ENCODE data around the gene GPR107.
"Not testable (repeated sequence)": the region's sequence is repeated elsewhere in the genome, so short reads cannot be mapped to it uniquely, and the experiment has no call there.

Gene GPR107

DNA sequence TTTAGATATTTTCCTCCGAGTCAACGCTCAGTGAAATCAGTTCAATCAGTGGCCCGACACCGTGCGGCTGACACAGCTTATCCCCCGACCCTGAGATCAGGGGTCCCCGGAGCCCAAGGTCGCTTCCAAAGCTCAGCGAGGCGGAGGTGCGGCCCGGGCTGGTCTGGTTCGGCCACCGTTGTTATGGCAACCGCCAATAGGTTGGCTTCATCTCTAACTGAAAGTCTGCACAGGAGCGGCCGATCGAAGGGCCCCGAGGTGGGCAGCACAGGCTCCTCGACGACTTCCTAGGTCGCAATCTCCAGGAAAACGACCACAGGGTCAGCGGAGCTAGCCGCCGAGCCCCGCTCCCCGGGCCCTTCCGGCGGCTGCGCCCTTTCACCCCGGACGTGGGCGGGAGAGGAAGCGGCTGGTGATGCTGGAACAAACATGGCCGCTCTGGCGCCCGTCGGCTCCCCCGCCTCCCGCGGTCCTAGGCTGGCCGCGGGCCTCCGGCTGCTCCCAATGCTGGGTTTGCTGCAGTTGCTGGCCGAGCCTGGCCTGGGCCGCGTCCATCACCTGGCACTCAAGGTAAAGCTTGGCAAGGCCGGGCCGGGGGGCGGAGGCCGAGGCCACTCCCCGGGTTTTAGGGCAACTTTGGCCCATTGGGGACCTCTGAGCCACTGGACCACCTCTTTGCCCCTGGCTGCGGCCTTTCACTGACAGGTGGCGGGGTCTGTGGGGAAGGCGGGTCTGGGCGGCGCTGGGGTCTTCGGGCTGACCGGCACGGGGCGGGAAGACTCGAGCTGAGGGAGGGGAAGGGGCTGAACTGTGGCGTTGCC lies at the start of gene GPR107:
Gene GPR107, plus strand, starts transcription at position 403 of the 821 bp plus-strand sequence. Its CDS starts 27 bp downstream, at position 430.
- peak; percentile 84 for DNase-seq

DNA sequence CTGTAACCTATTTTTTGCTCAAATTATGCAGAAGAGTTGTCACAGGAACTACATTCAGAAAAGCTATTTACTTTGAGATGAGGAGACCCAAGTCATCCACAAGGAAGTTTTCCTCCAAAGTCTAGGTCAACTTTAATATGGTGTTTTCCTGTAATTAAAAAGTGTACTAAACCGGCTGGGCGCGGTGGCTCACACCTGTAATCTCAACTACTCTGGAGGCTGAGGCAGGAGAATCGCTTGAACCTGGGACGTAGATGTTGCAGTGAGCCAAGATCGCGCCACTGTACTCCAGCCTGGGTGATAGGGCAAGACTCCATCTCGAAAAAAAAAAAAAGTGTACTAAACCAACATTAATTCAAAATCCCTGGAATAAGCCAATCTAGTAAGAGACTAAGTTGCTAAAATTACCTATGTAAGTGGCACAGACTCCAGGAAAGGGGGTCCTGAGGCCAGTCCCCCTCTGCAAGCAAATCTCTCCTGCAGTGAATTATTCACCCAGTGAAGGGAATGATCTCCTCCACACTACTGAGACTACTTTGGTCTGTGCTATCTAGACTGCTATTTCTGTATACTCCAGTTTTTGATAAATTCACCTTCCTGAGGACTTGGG lies 49.7 kb upstream of the GPR107 start:
- DNase-seq: no peak

DNA sequence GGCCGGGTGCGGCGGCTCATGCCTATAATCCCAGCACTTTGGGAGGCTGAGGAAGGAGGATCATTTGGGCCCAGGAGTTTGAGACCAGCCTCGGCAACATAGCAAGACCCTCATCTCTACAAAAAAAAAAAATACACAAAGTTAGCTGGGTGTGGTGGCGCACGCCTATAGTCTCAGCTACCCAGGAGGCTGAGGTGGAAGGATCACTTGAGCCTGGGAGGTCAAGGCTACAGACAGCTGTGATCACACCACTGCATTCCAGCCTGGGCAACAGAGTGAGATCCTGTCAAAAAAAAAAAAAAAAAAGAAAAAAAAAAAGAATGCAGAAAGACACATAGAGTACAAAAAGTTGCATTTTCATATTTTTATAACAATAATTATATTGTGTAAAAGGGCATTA lies 46.8 kb upstream of the GPR107 start:
- DNase-seq: not testable (repeated sequence)

DNA sequence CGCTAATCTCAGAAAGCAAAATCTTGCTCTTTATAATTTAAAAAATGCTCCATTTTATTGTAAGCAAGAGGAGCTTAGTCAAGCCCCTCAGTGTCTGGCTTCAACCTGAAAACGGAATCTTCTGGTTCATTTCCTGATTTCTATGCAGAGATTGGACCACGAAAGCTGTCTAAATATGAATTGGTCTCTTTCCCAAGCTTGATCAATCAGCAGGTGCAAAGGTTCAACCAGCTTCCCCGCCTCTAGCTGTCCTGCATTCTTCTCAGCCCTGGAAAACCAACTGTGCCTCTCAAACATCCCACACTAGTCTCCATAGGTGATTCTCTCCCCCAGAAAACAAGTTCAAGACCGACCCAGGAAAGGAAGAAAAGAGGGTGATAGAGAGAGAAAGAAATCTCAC lies 45.2 kb upstream of the GPR107 start:
- no peak for DNase-seq

DNA sequence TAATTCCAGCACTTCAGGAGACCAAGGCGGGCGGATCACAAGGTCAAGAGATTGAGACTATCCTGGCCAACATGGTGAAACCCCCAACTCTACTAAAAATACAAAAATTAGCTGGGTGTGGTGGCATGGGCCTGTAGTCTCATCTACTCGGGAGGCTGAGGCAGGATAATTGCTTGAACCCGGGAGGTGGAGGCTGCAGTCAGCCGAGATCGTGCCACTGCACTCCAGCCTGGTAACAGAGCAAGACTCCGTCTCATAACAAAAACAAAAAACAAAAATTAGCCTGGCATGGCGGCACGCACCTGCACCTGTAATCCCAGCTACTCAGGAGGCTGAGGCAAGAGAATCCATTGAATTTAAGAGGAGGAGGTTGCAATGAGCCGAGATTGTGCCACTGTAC lies 44.2 kb upstream of the GPR107 start:
- DNase-seq: not testable (repeated sequence)

DNA sequence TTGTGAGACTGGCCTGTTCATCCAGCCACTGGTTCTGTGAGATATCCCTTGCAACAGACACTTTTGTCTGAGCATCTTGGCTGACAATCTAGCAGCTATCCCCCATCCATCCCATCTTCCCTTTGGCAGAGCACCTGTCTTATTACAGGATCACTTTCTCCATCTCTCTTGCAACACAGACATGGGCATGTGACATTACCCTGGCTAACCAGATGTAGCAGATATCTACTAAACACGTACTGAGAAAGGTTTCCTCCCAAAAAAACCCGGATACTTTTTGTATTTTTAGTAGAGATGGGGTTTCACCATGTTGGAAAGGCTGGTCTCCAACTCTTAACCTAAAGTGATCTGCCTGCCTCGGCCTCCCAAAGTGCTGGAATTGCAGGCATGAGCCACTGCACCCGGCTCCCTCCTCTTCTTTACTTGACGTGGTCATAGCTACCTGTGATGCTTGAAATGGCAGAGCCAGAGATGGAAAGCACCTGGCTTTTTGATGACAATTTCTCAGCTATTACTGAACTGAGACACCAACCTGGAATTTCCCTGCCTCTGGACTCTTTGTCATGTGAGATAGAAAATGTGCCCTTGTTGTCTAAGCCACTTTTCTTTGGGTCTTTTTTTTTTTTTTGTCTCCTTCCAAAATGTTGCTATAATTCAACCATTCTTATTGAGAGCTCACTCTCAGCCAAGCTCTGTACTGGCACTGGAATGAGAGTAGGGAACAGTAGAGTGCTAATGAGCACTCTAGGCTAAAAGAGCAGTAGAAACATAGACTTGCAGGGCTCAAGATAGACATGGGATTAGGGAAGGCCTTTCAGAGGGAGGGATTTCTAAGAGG lies 43.3 kb upstream of the GPR107 start:
- DNase-seq: peak in 1 of 2 donors; percentile 52

DNA sequence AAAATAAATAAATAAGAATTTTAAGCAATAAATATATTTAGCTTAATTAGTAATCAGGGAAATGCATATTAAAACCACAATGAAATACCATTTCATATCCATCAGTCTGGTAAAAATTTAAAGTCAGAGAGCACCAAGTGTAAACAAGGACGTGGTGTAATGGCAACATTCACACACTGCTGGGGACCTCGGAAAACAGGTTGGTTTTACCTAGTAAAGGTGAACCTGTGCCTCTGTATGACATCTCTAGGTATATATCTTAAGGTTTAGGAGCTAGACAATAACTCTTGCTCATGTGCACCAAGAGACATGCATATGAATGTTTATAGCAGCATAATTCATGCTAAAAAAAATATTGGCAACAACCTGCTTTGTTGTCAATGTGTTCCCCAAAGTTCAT lies 40.4 kb upstream of the GPR107 start:
- DNase-seq: no peak

DNA sequence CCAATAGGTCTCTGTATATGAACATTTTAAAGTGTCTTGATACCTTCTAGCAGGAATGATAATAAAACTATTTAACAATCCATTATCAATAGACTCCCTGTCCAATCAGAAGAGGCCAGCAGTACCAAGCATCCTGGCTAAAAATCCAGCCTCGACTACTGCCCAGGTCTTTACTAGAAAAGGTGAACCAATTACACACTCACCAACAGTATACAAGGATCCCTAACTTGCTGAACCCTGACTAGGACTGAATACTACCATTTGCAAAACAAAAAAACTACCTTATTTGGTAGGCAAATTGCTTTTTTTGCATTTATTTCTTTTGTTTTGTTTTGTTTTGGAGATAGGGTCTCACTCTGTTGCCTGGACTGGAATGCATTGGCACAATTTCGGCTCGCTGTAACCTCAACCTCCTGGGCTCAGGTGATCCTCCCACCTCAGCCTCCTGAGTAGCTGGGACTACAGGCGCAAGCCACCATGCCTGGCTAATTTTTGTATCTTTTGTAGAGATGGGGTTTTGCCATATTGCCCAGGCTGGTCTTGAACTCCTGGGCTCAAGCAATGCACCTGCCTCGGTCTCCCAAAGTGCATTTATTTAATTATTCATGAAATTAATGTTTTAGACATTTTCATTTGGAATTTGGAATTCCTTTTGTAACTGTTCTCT lies 38.2 kb upstream of the GPR107 start:
- no peak for DNase-seq

DNA sequence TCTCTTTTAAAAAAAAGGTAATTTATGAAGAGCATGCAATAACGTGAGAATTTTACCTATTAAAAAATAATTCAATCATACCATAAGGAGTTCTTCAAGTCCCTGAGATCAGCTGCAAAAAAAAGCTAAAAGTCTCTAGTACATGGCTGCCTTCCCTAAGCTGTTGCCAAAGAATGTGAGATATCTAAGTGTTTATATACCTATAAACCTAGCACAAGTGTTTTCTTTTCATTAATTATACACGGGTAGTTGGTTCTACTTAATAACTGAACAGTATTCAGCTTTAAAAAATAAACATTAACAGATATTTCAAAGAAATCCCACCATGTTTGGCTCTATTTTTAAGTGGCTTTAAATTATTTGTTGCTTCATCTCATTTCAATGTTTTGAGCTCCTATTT lies 36.6 kb upstream of the GPR107 start:
- DNase-seq: no peak

DNA sequence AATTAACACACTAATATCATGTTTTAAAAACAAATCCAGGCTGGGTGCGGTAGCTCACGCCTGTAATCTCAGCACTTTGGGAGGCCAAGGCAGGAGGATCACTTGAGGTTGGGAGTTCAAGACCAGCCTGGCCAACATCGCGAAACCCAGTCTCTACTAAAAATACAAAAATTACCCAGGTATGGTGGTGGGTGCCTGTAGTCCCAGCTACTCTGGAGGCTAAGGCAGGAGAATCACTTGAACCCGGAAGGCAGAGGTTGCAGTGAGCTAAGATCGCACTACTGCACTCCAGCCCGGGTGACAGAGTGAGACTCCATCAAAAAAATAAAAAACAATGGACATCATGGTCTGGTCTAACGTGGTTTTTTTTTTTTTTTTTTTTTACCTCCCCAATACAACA lies 36.2 kb upstream of the GPR107 start:
- not testable (repeated sequence) for DNase-seq

DNA sequence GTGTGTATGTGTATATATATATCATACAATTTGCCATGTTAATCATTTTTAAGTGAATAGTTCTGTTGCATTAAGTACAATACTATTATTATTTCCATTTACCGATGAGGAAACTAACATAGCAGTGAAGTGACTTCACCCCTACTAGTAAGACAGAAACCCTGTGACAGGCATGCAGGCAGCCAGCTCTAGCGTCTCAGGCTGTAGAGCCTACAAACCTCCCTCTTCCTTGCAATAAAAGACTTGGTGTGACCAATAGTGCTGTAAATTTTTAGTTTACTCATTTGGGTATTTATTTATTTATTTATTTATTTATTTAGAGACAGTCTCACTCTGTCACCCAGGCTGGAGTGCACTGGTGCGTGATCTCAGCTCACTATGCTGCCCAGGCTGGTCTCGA lies 35.4 kb upstream of the GPR107 start:
- peak in 1 of 2 donors; percentile 18 for DNase-seq

DNA sequence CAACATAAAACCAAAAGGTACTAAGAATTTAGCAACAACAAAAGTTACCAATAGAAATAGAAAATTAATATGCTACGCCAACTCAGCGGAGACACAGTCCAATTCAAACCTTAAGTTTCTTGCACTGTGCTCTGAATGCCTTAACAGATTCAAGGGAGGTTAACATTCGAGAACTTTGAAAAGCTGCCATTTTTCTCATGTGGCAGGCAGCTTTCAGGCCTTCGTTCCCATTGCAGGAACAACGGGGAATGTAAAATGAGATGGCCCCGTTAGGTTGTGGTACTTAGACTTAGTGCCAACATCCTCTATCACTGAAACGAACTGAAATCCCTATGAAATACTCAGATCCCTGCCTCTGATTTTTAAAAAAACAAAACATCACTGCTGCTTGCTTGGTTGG lies 33.1 kb upstream of the GPR107 start:
- no peak for DNase-seq

DNA sequence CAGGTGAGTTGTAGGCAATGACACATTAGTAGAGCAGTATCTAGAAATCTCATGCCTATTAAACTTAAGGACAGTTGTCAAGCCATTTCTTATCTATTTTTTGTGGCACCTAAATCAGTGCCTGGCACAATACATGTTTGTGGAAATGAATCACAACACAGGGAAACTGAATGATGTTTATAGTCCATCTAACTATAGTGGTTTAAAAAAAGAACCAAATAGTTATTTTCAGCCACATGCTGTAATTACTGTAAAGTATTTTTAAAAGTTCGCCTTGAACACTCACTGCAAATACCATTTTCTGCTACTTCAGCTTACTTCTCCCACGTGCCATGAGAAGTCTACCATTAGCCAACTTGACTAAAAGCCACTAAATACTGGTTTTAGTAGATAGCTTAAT lies 32.6 kb upstream of the GPR107 start:
- no peak for DNase-seq

DNA sequence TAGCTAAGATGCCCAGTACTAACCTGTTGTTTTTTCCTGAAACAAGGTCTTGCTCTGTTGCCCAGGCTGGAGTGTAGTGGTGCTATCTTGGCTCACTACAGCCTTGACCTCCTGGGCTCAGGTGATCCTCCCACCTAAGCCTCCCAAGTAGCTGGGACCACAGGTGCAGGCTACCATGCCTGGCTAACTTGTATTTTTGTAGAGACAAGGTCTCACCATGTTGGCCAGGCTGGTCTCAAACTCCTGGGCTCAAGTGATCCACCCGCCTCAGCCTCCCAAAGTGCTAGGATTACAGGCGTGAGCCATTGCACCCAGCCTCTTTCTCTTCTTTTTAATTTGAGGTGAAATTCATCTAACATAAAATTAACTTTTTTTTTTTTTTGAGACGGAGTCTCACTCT lies 31.9 kb upstream of the GPR107 start:
- not testable (repeated sequence) for DNase-seq

DNA sequence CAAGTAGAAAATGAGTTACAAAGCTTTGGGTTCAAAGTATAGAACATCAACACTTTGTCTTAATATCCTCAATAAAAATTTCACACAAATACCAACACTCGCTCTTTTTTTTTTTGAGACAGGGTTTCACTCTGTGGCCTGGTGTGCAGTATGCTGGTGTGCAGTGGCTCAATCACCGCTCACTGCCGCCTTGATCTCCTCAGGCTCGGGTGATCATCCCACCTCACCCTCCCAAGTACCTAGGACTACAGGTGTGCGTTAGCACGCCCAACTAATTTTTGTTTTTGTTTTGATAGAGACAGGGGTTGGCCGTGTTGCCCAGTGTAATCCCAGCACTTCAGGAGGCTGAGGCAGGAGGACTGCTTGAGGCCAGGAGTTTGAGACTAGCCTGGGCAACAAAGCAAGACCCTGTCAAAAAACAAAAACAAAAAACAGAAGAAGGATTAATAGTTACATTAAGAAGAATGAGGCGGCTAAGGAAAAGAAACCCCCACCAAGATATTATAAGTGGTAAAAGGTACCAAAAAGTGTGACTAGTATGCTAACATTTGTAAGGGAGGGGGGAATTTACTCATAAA lies 31.1 kb upstream of the GPR107 start:
- DNase-seq: peak in 1 of 2 donors; percentile 12

DNA sequence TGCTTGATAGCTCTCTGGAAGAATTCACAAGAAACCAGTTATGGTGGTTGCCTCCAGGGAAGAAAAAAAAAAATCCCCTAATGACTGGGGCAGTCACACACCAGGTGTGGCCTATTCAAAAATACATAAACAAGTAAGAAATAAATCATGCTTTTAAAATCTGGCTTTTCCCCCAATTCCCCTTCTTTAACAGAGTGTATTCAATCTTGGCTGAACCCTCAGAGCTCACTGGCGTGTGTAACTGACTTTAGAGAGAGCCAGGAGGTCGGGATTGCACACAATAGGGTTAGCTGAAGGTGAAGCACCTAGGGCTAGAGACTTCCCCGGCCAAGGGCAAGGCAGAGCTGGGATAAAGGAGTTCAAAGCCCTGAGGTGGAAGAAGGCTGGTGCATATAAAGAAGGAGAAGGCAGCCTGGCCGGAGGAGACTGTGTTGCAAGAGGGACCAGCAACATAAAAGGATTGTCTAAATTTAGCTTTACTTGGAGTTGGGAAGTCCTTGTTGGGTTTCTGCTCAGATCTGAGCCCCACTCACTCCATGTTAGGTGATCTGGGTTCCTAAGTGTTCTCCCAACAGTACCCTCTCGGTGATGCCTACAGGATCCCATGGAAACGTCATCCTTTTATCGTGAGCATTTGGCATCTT lies 30.4 kb upstream of the GPR107 start:
- peak in 1 of 2 donors; percentile 18 for DNase-seq

DNA sequence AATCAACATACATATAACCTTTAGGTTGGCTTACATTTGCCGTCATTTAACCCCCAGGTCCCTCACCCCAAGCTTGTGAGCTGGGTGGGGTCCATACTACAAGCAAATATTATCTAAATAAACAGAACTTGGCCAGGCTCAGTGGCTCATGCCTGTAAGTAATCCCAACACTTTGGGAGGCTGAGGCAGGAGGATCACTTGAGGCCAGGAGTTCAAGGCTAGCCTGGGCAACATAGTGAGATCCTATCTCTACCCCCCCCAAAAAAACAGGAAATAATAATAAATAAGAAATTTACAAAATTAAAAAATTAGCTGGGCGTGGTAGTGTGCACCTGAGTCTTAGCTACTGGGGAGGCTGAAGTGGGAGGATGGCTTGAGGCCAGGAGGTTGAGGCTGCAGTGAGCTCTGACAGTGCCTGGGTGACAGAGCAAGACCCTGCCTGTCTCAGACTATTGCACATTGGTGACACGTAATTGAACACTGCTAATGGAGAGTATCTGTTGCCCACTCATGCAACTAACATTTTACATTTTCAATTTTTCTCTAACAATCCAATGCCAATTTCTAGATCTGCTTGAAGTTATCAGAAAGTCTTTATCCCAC lies 29.6 kb upstream of the GPR107 start:
- DNase-seq: peak in 1 of 2 donors; percentile 17

DNA sequence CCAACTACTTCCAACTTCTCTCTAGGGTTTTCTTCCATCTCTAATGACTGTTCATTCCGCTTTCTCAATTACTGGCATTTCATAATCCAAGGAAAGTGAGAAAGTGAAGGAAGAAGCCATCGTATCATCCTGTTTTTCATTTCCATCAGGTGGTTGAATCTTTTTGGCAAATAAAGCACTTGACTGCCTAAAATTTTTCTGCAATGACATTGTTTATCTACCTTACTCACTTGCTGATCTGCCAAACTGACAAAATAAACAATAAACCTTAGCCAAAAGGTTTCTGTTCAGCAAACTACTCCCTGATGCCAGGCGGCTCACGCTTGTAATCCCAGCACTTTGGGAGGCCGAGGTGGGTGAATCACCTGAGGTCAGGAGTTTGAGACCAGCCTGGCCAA lies 29.1 kb upstream of the GPR107 start:
- DNase-seq: no peak

DNA sequence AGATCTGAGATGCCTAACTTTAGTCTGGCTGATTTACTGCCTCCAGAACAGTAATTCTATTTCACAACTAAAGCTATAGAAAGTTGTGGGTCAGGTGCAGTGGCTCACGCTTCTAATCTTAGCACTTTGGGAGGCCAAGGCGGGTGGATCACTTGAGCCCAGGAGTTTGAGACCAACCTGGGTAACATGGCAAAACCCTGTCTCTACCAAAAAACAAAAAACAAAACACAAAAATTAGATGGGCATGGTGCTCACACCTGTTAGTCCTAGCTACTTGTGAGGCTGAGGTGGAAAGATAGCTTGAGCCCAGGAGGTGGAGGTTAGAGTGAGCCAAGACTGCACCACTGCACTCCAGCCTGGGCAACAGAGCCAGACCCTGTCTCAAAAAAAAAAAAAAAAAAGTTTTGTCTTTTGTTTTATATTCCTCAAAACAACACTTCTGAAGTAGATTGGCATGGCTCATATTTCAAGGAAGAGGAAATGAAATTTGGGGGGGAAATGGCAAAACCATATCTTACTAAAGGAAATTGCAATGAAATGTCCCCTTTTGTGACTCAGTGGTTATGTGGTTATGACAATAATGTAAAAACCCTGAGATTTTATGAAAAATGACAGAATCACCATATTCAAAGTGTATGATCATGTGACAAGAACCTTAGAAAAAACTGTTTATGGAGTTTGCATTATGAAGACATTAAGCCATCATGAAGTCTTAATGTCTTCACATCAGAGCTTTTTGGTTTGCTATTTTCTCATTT lies 26.9 kb upstream of the GPR107 start:
- no peak for DNase-seq

DNA sequence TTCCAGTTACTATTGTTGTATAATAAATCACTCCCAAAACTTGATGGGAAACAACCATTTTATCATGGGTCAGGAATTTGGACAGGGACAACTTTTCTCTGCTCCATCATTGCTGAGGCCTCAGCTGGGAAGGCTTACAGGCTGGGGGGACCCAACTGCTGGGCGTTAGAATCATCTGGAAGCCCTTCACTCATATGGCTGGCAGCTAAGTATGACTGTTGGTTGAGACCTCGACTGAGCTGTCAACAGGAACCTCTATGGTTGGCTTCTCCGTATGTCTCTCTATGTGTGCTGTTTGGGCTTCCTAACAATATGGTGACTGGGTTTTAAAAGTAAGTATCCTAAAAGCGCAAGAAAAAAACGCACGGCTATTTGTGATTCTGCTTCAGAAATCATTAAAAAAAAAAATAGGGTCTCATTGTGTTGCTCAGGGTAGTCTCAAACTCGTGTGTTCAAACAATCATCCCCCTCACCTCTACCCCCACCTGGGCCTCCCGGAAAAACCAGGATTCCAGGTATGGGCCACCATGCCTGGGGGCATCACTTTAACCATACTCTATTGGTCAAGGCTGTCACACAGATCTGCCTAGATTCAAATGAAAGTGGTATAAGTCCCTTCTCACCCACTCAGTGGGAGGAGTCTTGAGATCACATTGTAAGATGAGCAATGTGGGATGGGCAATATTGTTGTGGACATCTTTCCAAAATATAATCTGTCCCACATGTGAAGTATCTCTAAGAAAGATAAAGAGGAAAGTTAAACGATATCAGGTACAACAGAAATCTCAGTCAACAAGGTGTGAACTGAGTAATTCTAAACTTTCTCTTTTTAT lies 26.0 kb upstream of the GPR107 start:
- peak in 1 of 2 donors; percentile 15 for DNase-seq
